SK-N-SH treated with all-trans-retinoic acid at 6 μM for 48 hours (cell line): ENCODE measurements around the gene ARMC7.
A peak's percentile ranks its signal among the peaks of the same experiment; 100 is the strongest.

Experiments used
- ATAC-seq: fragments of 200-7000 bp; cut with Tn5 transposase; 3 replicates; pipeline ENCODE4 v1.9.1; 2020; ENCODE audit warnings: mild to moderate bottlenecking, moderate library complexity
- ARNTL ChIP-seq: fragments of 450-650 bp; formaldehyde crosslinking; IDR thresholded peaks from 2 replicates; pipeline ENCODE4 v1.5.0; 2020; ENCODE audit warnings: low read depth, mild to moderate bottlenecking, moderate library complexity, borderline replicate concordance
- BACH2 ChIP-seq: fragments of 250-450 bp; sonication (Bioruptor Pico); IDR thresholded peaks from 2 replicates; pipeline ENCODE4 v1.9.0; 2021; ENCODE audit warnings: mild to moderate bottlenecking, borderline replicate concordance
- CSDC2 ChIP-seq: fragments of 250-450 bp; sonication (Bioruptor Pico); IDR thresholded peaks from 2 replicates; pipeline ENCODE4 v1.5.0; 2020; ENCODE audit warnings: mild to moderate bottlenecking, moderate library complexity
- ESRRG ChIP-seq: fragments of 250-450 bp; sonication (Bioruptor Pico); IDR thresholded peaks from 2 replicates; pipeline ENCODE4 v1.6.1; 2021; ENCODE audit warnings: mild to moderate bottlenecking
- GLIS3 ChIP-seq: fragments of 250-450 bp; sonication (Bioruptor Pico); IDR thresholded peaks from 2 replicates; pipeline ENCODE4 v1.5.0; 2020; ENCODE audit warnings: mild to moderate bottlenecking, moderate library complexity
- ISL1 ChIP-seq: fragments of 250-450 bp; sonication (Bioruptor Pico); IDR thresholded peaks from 2 replicates; pipeline ENCODE4 v2.1.2; 2022; ENCODE audit warnings: mild to moderate bottlenecking, moderate library complexity
- OSR1 ChIP-seq: fragments of 250-450 bp; sonication (Bioruptor Pico); IDR thresholded peaks from 2 replicates; pipeline ENCODE4 v1.8.0; 2022; ENCODE audit warnings: moderate library complexity, mild to moderate bottlenecking, inconsistent platforms
- PPARA ChIP-seq: fragments of 250-450 bp; sonication (Bioruptor Pico); IDR thresholded peaks from 2 replicates; pipeline ENCODE4 v1.5.0; 2020; ENCODE audit warnings: mild to moderate bottlenecking, borderline replicate concordance
- RARB ChIP-seq: fragments of 250-450 bp; sonication (Bioruptor Pico); IDR thresholded peaks from 2 replicates; pipeline ENCODE4 v1.8.0; 2021; ENCODE audit warnings: mild to moderate bottlenecking, moderate library complexity
- SNAI2 ChIP-seq: fragments of 250-450 bp; sonication (Bioruptor Pico); IDR thresholded peaks from 2 replicates; pipeline ENCODE4 v1.5.0; 2020; ENCODE audit warnings: mild to moderate bottlenecking, moderate library complexity
- TCF4 ChIP-seq: fragments of 250-450 bp; sonication (Bioruptor Pico); IDR thresholded peaks from 2 replicates; pipeline ENCODE4 v1.8.0; 2021; ENCODE audit warnings: mild to moderate bottlenecking, moderate library complexity, borderline replicate concordance
- ZC3H10 ChIP-seq: fragments of 250-450 bp; sonication (Bioruptor Pico); IDR thresholded peaks from 2 replicates; pipeline ENCODE4 v1.5.1; 2021; ENCODE audit warnings: mild to moderate bottlenecking, moderate library complexity
- ZFP3 ChIP-seq: fragments of 250-450 bp; sonication (Bioruptor Pico); IDR thresholded peaks from 2 replicates; pipeline ENCODE4 v1.5.0; 2020; ENCODE audit warnings: mild to moderate bottlenecking, moderate library complexity
- ZNF565 ChIP-seq: fragments of 450-650 bp; formaldehyde crosslinking; conservative IDR thresholded peaks from 2 replicates; pipeline ENCODE4 v1.5.0; 2020; ENCODE audit warnings: low read depth, mild to moderate bottlenecking, moderate library complexity
- ZNF70 ChIP-seq: fragments of 450-650 bp; formaldehyde crosslinking; IDR thresholded peaks from 2 replicates; pipeline ENCODE4 v1.5.0; 2020; ENCODE audit warnings: mild to moderate bottlenecking, moderate library complexity
- ZNF8 ChIP-seq: fragments of 450-650 bp; formaldehyde crosslinking; IDR thresholded peaks from 2 replicates; pipeline ENCODE4 v1.5.0; 2020; ENCODE audit warnings: mild to moderate bottlenecking, moderate library complexity
- TF ChIP-seq, protein P1 (sequence below): fragments of 250-450 bp; sonication (Bioruptor Pico); IDR thresholded peaks from 2 replicates; pipeline ENCODE4 v1.5.1; 2020; ENCODE audit warnings: low read depth, mild to moderate bottlenecking, moderate library complexity
- TF ChIP-seq, protein P2 (sequence below): fragments of 250-450 bp; sonication (Bioruptor Pico); IDR thresholded peaks from 2 replicates; pipeline ENCODE4 v1.8.0; 2021; ENCODE audit warnings: low read depth, mild to moderate bottlenecking, moderate library complexity, borderline replicate concordance
- TF ChIP-seq, protein P3 (sequence below): fragments of 250-450 bp; sonication (Bioruptor Pico); IDR thresholded peaks from 2 replicates; pipeline ENCODE4 v1.8.0; 2020; ENCODE audit warnings: mild to moderate bottlenecking, moderate library complexity, borderline replicate concordance
- TF ChIP-seq, protein P4 (sequence below): fragments of 250-450 bp; sonication (Bioruptor Pico); IDR thresholded peaks from 2 replicates; pipeline ENCODE4 v1.5.1; 2021; ENCODE audit warnings: mild to moderate bottlenecking, moderate library complexity

The ARMC7 gene

DNA sequence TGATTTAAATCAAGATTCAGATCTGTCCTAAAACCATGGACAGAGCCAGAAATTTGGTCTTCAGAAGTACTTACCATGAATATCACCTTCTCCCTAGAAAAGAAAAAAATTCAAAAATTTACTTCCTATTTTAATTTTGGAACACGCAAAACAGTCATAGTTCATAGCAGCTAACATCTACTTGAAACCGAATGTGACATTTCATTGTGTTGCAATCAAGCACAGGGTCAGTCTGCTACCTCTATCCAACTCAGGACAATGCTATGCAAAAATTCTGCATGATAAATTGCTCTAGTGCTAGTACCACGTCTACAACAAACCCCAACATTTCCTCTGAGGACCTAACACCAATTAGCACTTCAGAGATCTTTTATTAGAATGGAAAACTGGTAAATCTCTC lies 36.8 kb downstream of the ARMC7 start:
- ATAC-seq = no peak
- no peak for TF ChIP-seq ZNF565 (CRISPR knock-in tag)
- no peak for TF ChIP-seq ZNF8
- TF ChIP-seq ARNTL (CRISPR knock-in tag) = no peak
- no peak for TF ChIP-seq RARB (CRISPR knock-in tag)
- no peak for TF ChIP-seq GLIS3 (CRISPR knock-in tag)
- TF ChIP-seq OSR1 (CRISPR knock-in tag) = no peak
- TF ChIP-seq ESRRG (CRISPR knock-in tag) = no peak
- TF ChIP-seq TCF4 = no peak
- no peak for TF ChIP-seq CSDC2 (CRISPR knock-in tag)
- no peak for TF ChIP-seq ZNF70

DNA sequence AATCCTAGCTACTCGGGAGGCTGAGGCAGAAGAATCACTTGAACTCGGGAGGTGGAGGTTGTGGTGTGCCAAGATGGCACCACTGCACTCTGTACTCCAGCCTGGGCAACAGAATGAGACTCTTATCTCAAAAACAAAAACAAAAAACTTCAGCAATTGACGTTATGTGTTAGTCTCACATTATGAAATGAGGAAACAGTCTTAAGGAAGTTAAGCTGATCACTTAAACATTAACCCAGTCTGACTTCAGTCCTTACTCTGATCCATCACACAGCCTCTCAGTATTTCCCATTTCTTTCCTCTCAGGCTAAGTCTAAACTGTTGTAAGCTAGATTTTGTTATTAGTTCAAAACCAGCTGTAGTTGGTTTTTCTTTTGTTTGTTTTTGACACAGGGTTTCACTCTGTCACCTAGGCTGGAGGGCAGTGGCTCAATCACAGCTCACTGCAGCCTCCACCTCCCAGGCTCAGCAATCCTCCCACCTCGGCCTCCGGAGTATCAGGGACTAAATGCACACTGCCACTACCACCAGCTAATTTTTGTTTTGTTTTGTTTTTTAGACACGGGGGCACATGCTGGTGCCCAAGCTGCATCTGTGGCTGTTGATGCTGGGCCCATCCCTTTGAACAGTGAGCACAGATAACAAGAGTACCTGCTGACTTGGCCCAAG lies 38.2 kb downstream of the ARMC7 start:
- no peak for ATAC-seq
- TF ChIP-seq ISL1 (CRISPR knock-in tag) = no peak
- TF ChIP-seq, protein P1, sequence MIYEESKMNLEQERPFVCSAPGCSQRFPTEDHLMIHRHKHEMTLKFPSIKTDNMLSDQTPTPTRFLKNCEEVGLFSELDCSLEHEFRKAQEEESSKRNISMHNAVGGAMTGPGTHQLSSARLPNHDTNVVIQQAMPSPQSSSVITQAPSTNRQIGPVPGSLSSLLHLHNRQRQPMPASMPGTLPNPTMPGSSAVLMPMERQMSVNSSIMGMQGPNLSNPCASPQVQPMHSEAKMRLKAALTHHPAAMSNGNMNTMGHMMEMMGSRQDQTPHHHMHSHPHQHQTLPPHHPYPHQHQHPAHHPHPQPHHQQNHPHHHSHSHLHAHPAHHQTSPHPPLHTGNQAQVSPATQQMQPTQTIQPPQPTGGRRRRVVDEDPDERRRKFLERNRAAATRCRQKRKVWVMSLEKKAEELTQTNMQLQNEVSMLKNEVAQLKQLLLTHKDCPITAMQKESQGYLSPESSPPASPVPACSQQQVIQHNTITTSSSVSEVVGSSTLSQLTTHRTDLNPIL = no peak
- TF ChIP-seq PPARA = no peak
- TF ChIP-seq, protein P2, sequence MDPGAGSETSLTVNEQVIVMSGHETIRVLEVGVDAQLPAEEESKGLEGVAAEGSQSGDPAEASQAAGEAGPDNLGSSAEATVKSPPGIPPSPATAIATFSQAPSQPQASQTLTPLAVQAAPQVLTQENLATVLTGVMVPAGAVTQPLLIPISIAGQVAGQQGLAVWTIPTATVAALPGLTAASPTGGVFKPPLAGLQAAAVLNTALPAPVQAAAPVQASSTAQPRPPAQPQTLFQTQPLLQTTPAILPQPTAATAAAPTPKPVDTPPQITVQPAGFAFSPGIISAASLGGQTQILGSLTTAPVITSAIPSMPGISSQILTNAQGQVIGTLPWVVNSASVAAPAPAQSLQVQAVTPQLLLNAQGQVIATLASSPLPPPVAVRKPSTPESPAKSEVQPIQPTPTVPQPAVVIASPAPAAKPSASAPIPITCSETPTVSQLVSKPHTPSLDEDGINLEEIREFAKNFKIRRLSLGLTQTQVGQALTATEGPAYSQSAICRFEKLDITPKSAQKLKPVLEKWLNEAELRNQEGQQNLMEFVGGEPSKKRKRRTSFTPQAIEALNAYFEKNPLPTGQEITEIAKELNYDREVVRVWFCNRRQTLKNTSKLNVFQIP (CRISPR knock-in tag) = no peak
- TF ChIP-seq SNAI2 (CRISPR knock-in tag) = no peak
- TF ChIP-seq ZNF8 = no peak
- no peak for TF ChIP-seq ZNF70
- TF ChIP-seq, protein P3, sequence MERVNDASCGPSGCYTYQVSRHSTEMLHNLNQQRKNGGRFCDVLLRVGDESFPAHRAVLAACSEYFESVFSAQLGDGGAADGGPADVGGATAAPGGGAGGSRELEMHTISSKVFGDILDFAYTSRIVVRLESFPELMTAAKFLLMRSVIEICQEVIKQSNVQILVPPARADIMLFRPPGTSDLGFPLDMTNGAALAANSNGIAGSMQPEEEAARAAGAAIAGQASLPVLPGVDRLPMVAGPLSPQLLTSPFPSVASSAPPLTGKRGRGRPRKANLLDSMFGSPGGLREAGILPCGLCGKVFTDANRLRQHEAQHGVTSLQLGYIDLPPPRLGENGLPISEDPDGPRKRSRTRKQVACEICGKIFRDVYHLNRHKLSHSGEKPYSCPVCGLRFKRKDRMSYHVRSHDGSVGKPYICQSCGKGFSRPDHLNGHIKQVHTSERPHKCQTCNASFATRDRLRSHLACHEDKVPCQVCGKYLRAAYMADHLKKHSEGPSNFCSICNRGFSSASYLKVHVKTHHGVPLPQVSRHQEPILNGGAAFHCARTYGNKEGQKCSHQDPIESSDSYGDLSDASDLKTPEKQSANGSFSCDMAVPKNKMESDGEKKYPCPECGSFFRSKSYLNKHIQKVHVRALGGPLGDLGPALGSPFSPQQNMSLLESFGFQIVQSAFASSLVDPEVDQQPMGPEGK (CRISPR knock-in tag) = no peak
- no peak for TF ChIP-seq TCF4
- TF ChIP-seq RARB (CRISPR knock-in tag) = no peak
- TF ChIP-seq ARNTL (CRISPR knock-in tag) = no peak
- TF ChIP-seq BACH2 (CRISPR knock-in tag) = no peak
- TF ChIP-seq, protein P4, sequence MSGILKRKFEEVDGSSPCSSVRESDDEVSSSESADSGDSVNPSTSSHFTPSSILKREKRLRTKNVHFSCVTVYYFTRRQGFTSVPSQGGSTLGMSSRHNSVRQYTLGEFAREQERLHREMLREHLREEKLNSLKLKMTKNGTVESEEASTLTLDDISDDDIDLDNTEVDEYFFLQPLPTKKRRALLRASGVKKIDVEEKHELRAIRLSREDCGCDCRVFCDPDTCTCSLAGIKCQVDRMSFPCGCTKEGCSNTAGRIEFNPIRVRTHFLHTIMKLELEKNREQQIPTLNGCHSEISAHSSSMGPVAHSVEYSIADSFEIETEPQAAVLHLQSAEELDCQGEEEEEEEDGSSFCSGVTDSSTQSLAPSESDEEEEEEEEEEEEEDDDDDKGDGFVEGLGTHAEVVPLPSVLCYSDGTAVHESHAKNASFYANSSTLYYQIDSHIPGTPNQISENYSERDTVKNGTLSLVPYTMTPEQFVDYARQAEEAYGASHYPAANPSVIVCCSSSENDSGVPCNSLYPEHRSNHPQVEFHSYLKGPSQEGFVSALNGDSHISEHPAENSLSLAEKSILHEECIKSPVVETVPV (CRISPR knock-in tag) = no peak
- TF ChIP-seq GLIS3 (CRISPR knock-in tag) = no peak
- no peak for TF ChIP-seq ZFP3 (CRISPR knock-in tag)
- TF ChIP-seq ZC3H10 (CRISPR knock-in tag) = no peak
- TF ChIP-seq ZNF565 (CRISPR knock-in tag) = no peak
- TF ChIP-seq ESRRG (CRISPR knock-in tag) = no peak
- TF ChIP-seq, all 23 proteins: peak for 0

DNA sequence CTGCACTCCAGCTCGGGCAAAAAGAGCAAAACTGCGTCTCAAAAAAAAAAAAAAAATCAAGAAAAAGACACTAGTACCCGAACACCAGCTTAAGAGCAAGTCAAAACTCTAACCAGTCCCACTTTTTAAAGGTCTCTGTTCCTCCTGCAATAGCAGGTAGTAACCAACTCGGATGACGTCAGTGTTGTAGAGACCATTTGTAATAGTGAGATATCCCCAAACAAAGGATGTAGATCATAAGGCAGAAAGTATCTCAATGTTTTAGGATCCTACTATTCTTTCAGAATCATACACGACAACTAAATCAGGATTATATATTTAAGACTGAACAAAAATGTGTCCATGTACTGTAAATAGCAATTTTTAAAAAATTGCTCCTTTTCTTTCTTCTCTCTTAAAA lies 42.2 kb downstream of the ARMC7 start:
- no peak for ATAC-seq

More for the DNA sequence above, 42.2 kb downstream of the ARMC7 start:
- TF ChIP-seq, protein P3 (CRISPR knock-in tag) = no peak
- TF ChIP-seq GLIS3 (CRISPR knock-in tag) (no peak), ZNF70 (0 out of 2 replicates have a peak, but pooled peaks have one; percentile 15), BACH2 (CRISPR knock-in tag) (no peak), PPARA (0 out of 2 replicates have a peak, but pooled peaks have one; percentile 45)
- TF ChIP-seq, protein P2 (CRISPR knock-in tag) = no peak
- TF ChIP-seq, all 23 proteins: peak for 2
